ENCODE measurements around the gene NTN1.

The NTN1 gene

DNA sequence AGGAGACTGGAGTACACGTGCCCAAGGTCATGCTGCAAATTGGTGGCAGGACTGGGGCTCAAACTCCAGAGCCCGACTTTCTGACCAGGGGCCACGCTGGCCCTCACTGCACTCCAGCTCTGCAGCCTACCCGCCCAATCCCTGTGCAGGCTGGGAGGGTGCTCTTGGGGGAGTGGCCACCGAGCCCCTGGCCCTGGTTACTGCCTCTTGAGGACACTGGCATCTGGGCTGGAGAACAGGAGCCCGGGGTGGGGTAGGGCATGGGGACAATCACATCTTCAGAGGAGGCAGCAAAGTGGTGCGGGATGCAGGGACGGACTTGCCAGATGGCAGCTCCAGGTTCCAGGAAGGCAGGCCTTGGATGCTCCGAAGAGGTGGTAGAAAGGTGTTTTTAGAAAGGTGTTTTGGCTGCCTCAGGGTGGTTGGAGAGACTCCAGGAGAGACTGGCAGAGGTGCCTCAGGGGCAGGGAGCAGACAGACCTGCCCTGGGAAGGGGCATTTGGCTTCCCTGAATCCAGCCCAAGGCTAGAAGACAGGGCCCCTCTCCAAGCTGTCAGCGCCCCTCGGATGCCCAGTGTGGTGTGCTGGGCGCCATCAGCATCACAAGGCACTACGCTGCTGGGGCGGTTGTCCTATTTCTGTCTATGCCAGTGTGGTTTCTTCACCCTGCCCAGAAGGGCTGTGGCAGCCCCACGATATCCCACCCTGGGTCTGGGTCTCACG, 220.6 kb downstream of the NTN1 start:
- Histone ChIP-seq H3K4me3 (IDR thresholded peaks at IDR 0.05; ENCODE audit: insufficient read depth, low read depth, low read length) (no peak overlapping the region), H4K20me1 (ENCODE audit: insufficient read depth) (no peaks in the 10 kb centered on the region), H3K27me3 (ENCODE audit: insufficient read depth, low read depth) (no peaks in the 10 kb centered on the region), H3K4me2 (no peak overlapping the region), H3K36me3 (ENCODE audit: insufficient read depth) (no peaks in the 10 kb centered on the region), H3K4me1 (ENCODE audit: low read depth, poor library complexity, severe bottlenecking) (no peaks in the 10 kb centered on the region), H3K79me2 (ENCODE audit: insufficient read depth, low read depth) (no peaks in the 10 kb centered on the region), H3K9ac (no peak overlapping the region), H3K27ac (no peak overlapping the region), H2AFZ (ENCODE audit: low read depth) (no peak overlapping the region)
- TF ChIP-seq, protein P1, sequence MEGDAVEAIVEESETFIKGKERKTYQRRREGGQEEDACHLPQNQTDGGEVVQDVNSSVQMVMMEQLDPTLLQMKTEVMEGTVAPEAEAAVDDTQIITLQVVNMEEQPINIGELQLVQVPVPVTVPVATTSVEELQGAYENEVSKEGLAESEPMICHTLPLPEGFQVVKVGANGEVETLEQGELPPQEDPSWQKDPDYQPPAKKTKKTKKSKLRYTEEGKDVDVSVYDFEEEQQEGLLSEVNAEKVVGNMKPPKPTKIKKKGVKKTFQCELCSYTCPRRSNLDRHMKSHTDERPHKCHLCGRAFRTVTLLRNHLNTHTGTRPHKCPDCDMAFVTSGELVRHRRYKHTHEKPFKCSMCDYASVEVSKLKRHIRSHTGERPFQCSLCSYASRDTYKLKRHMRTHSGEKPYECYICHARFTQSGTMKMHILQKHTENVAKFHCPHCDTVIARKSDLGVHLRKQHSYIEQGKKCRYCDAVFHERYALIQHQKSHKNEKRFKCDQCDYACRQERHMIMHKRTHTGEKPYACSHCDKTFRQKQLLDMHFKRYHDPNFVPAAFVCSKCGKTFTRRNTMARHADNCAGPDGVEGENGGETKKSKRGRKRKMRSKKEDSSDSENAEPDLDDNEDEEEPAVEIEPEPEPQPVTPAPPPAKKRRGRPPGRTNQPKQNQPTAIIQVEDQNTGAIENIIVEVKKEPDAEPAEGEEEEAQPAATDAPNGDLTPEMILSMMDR (conservative IDR thresholded peaks at IDR 0.05; ENCODE audit: low read depth, low read length), result no peak

DNA sequence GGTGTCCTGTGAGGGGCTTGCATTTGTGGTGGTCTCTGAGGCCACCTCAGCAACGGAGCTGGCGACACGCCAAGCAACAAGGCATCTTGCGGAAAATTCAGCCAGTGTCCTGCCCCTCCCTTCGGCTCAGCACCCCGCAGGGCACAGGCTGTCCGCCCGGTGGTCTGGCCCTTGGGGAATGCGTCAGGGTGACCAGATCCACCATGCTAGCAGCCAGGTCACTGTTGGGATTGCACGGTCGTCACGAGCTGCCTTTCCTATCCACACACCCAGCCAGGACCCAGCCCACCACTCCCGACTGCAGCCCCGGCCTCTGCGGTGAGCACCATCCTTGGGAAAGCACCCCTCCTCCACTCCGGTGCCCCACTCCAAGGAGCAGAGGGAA, 221.2 kb downstream of the NTN1 start:
- Histone ChIP-seq H2AFZ (ENCODE audit: low read depth) (no peak overlapping the region), H3K4me1 (ENCODE audit: low read depth, poor library complexity, severe bottlenecking) (no peaks in the 10 kb centered on the region), H4K20me1 (ENCODE audit: insufficient read depth) (no peaks in the 10 kb centered on the region), H3K27ac (no peak overlapping the region), H3K9ac (no peak overlapping the region), H3K79me2 (ENCODE audit: insufficient read depth, low read depth) (no peaks in the 10 kb centered on the region), H3K4me3 (IDR thresholded peaks at IDR 0.05; ENCODE audit: insufficient read depth, low read depth, low read length) (no peak overlapping the region), H3K4me2 (no peak overlapping the region), H3K27me3 (ENCODE audit: insufficient read depth, low read depth) (no peaks in the 10 kb centered on the region), H3K36me3 (ENCODE audit: insufficient read depth) (no peaks in the 10 kb centered on the region)
- TF ChIP-seq, protein P1 (conservative IDR thresholded peaks at IDR 0.05; ENCODE audit: low read depth, low read length), result no peak

DNA sequence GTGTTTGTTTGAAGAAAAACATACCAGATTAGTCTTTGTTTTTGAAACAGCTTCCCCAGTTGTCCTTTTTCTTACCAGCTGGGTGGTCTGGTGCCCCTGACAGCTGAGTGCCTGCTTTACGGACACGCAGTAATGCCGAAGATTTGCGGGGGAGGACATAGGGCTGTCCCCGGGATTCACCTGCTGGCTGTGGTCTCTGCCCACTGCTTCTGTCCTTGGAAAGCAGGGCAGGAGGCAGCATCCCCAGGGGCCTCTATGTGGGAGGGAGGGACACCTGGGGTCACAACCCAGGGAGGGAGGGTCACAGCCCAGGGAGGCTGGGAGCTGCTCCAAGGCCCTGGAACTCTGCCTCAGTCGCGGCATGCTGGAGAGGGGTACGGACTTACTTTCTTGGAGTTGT, 221.7 kb downstream of the NTN1 start:
- TF ChIP-seq, protein P1 (conservative IDR thresholded peaks at IDR 0.05; ENCODE audit: low read depth, low read length), result no peak
- no peak overlapping the region for H3K9ac ChIP-seq
- no peak overlapping the region for H3K27ac ChIP-seq
- H3K4me1 ChIP-seq (ENCODE audit: low read depth, poor library complexity, severe bottlenecking), result no peaks in the 10 kb centered on the region
- no peak overlapping the region for H3K4me2 ChIP-seq
- H4K20me1 ChIP-seq (ENCODE audit: insufficient read depth), result no peaks in the 10 kb centered on the region
- H2AFZ ChIP-seq (ENCODE audit: low read depth), result no peak overlapping the region
- no peaks in the 10 kb centered on the region for H3K27me3 ChIP-seq (ENCODE audit: insufficient read depth, low read depth)
- no peak overlapping the region for H3K4me3 ChIP-seq (IDR thresholded peaks at IDR 0.05; ENCODE audit: insufficient read depth, low read depth, low read length)
- H3K36me3 ChIP-seq (ENCODE audit: insufficient read depth), result no peaks in the 10 kb centered on the region
- H3K79me2 ChIP-seq (ENCODE audit: insufficient read depth, low read depth), result no peaks in the 10 kb centered on the region

DNA sequence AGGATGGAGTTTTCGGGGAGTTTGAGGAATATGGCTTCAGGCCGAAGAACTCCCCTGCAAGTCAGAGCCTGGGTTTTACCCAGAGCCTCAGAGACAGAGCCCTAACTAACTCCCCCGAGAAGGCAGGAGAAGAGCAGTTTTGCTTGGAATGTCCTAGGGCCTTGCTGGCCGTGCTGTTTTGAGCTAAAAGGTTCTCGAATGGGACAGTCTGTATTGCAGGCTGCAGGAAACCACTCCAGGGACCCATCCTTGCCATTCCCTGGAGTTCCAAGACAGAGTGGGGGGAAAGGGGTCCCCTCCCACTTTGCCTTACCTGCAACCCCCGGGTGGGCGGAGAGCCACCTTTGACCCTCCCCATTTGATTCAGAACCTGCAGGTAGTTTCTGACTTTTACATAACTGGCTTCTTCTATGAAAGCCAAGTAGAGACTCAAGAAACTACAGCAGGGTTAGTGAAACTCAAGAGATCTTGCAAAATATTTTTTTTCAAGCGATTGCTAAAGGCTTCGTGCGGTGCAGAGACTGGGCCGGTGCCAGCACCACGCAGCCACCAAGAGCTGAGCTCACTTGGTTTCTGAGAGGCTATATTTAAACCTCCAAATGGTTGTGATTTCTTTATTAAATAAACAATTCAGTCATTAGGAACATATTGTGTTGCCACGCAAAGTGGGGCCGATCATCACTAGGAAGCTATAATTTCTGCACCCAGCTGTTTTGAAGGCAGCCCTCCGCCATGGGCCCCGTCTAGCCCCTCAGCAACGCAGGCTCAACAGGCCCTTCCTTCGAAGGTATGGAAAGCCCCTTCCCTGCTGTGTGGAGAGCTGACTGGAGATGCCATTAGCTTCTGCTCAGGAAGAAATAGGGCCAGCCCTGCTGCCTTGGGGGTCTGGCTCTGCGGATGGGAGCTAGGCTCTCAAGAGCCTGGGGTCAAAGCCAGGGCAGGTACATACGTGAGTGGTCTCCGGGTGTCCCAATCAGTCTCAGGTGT, 223.0 kb downstream of the NTN1 start:
- TF ChIP-seq, protein P1 (conservative IDR thresholded peaks at IDR 0.05; ENCODE audit: low read depth, low read length), result no peak
- Histone ChIP-seq H4K20me1 (ENCODE audit: insufficient read depth) (no peaks in the 10 kb centered on the region), H3K4me3 (IDR thresholded peaks at IDR 0.05; ENCODE audit: insufficient read depth, low read depth, low read length) (no peak overlapping the region), H3K27ac (no peak overlapping the region), H3K4me2 (no peak overlapping the region), H3K4me1 (ENCODE audit: low read depth, poor library complexity, severe bottlenecking) (no peaks in the 10 kb centered on the region), H3K36me3 (ENCODE audit: insufficient read depth) (no peaks in the 10 kb centered on the region), H3K27me3 (ENCODE audit: insufficient read depth, low read depth) (no peaks in the 10 kb centered on the region), H2AFZ (ENCODE audit: low read depth) (no peak overlapping the region), H3K9ac (no peak overlapping the region), H3K79me2 (ENCODE audit: insufficient read depth, low read depth) (no peaks in the 10 kb centered on the region)

Measured in KMS-11 (cell line).